HG03575 (cell line): ENCODE data around the gene HGD.
"Not testable (repeated sequence)": the region's sequence is repeated elsewhere in the genome, so short reads cannot be mapped to it uniquely, and the experiment has no call there.

Experiments
- ATAC-seq: cut with Tn5 transposase; IDR thresholded peaks from one replicate; pipeline ENCODE4 v1.9.1; 2021; ENCODE audit not compliant: unreplicated experiment, insufficient number of reproducible peaks, low FRiP score; ENCODE audit errors: extremely low read depth

HGD gene

GRCh38 chr3:120682095-120682681 lies at the start of gene HGD:
Gene HGD (minus strand): TSS chr3:120682239. CDS start chr3:120682111, 128 bp downstream.
- ATAC-seq, result no peak

GRCh38 chr3:120730576-120731542 lies 48.8 kb upstream of the HGD start:
- ATAC-seq, result no peak

GRCh38 chr3:120726791-120727190 lies 44.8 kb upstream of the HGD start:
- ATAC-seq, result no peak

- ATAC-seq, result not testable (repeated sequence)
Observed at GRCh38 chr3:120719167-120719834, 37.3 kb upstream of the HGD start.

GRCh38 chr3:120713262-120713661 lies 31.2 kb upstream of the HGD start:
- ATAC-seq, result no peak

GRCh38 chr3:120710369-120710768 lies 28.3 kb upstream of the HGD start:
- no peak for ATAC-seq

GRCh38 chr3:120708408-120708807 lies 26.4 kb upstream of the HGD start:
- ATAC-seq, result peak; percentile 82

- ATAC-seq, result no peak
Observed at GRCh38 chr3:120706950-120707349, 24.9 kb upstream of the HGD start.

GRCh38 chr3:120705884-120706582 lies 24.0 kb upstream of the HGD start:
- no peak for ATAC-seq

GRCh38 chr3:120699333-120699732 lies 17.3 kb upstream of the HGD start:
- ATAC-seq, result no peak

GRCh38 chr3:120693439-120694171 lies 11.6 kb upstream of the HGD start:
- no peak for ATAC-seq

GRCh38 chr3:120689395-120689794 lies 7.4 kb upstream of the HGD start:
- ATAC-seq, result no peak

GRCh38 chr3:120688121-120688520 lies 6.1 kb upstream of the HGD start:
- ATAC-seq, result peak; percentile 98

- no peak for ATAC-seq
Observed at GRCh38 chr3:120685411-120685810, 3.4 kb upstream of the HGD start.

- ATAC-seq, result no peak
Observed at GRCh38 chr3:120684896-120685295, 2.9 kb upstream of the HGD start.

GRCh38 chr3:120683671-120684301 lies 1.7 kb upstream of the HGD start:
- no peak for ATAC-seq

- no peak for ATAC-seq
Observed at GRCh38 chr3:120683213-120683612, 1.2 kb upstream of the HGD start.

- no peak for ATAC-seq
Observed at GRCh38 chr3:120681506-120682038, 467 bp downstream of the HGD start.
